Uterus (tissue), 4 donors: ENCODE results near the gene CAPZB. TPM values are rescaled to one million over a fixed set of nuclear protein-coding genes. Genes with fewer than 3 reads are reported as not detected.
"Not testable (repeated sequence)": the region's sequence is repeated elsewhere in the genome, so short reads cannot be mapped to it uniquely, and the experiment has no call there.

Source experiments
- DNase-seq, 2 donors: peaks; one replicate each; pipeline ENCODE4 v3.0.0-alpha.2; 2019 to 2020
- H3K27ac ChIP-seq, 2 donors: fragments of 200-600 bp; sonication (generic); 1 replicate in 1 of 2; 2 replicates in 1 of 2; pipeline ENCODE4 v1.5.1; 2016 to 2018
- H3K27me3 ChIP-seq, 2 donors: fragments of 200-600 bp; sonication (generic); one replicate each; pipeline ENCODE4 v1.5.1; 2018 to 2019; ENCODE audit warnings: control low read depth in 1 of 2
- H3K36me3 ChIP-seq, 2 donors: fragments of 200-600 bp; sonication (generic); one replicate each; pipeline ENCODE4 v1.5.1; 2019; ENCODE audit warnings: control low read depth in 1 of 2
- H3K4me1 ChIP-seq, 2 donors: fragments of 200-600 bp; sonication (generic); one replicate each; pipeline ENCODE4 v1.5.1; 2018 to 2019; ENCODE audit warnings: control low read depth in 1 of 2
- H3K4me3 ChIP-seq, 2 donors: fragments of 200-600 bp; sonication (generic); 1 replicate in 1 of 2; 2 replicates in 1 of 2; pipeline ENCODE4 v1.5.1; 2018 to 2019; ENCODE audit warnings: mild to moderate bottlenecking in 1 of 2
- H3K9me3 ChIP-seq, 2 donors: fragments of 200-600 bp; sonication (generic); one replicate each; pipeline ENCODE4 v1.5.1; 2019; ENCODE audit warnings: control low read depth in 1 of 2
- POLR2A ChIP-seq, 2 donors: fragments of 450-650 bp; IDR thresholded peaks; one replicate each; pipeline ENCODE4 v1.6.1; 2016; ENCODE audit warnings: antibody characterized with exemption in 2 of 2, mild to moderate bottlenecking in 1 of 2, moderate library complexity in 1 of 2
- intact Hi-C: fragments of 100-400 bp; cut with DNase I; formaldehyde crosslinking; loops from one replicate; pipeline ENCODE4 v1.15.1; 2023; ENCODE audit warnings: low total_unique reads
- total RNA-seq, 4 donors: library from RNA; depleted of rRNA in 3 of 4; stranded (reverse); fragments of >200 nt in 3 of 4; gene quantifications; one replicate each; pipeline versions ENCODE4 v1.1.0 to v1.2.4, GENCODE V29; 2014 to 2023
- TF ChIP-seq, protein P1 (sequence below), 4 experiments: fragments of 200-600 bp in 2 of 4; fragments of 450-650 bp in 2 of 4; sonication (generic) in 2 of 4; IDR thresholded peaks; one replicate each; pipeline ENCODE4 v1.5.1; 2016 to 2019; ENCODE audit warnings: antibody characterized with exemption in 4 of 4, mild to moderate bottlenecking in 2 of 4, moderate library complexity in 1 of 4
- donor health status: DM: yes; HTN: yes; CAD: no.

Gene CAPZB
- total RNA-seq, 4 donors from 2014 or later: 94.4 to 281 (median 141) TPM

DNA sequence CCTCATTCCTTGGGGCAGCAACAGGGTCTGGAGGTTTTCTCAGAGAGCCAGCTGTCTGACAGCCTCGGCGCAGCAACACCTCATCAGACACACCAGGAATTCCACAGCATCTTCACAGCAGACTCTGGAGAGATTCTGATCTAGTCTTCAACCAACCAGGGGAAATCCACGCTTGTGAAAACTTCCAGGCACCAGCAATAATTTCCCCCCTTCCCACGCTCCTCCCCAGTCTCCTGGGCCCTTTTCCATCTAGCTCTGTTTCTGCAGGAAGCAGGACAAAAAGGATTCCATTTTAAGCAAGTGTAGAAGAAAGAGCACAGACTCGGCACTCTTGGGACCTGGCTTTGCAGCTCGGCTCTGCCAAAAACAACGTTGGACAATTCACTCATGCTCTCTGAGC, 44.3 kb upstream of the CAPZB start:
- peak; percentile 43 to 46 for DNase-seq
- Histone ChIP-seq H3K4me3 (no peak overlapping the region), H3K27ac (peak overlapping the region; percentile 70 to 78), H3K9me3 (no peaks in the 10 kb centered on the region), H3K36me3 (no peaks in the 10 kb centered on the region), H3K27me3 (no peaks in the 10 kb centered on the region), H3K4me1 (no peaks in the 10 kb centered on the region)
- intact Hi-C loops: no loop called here
- TF ChIP-seq, protein P1, sequence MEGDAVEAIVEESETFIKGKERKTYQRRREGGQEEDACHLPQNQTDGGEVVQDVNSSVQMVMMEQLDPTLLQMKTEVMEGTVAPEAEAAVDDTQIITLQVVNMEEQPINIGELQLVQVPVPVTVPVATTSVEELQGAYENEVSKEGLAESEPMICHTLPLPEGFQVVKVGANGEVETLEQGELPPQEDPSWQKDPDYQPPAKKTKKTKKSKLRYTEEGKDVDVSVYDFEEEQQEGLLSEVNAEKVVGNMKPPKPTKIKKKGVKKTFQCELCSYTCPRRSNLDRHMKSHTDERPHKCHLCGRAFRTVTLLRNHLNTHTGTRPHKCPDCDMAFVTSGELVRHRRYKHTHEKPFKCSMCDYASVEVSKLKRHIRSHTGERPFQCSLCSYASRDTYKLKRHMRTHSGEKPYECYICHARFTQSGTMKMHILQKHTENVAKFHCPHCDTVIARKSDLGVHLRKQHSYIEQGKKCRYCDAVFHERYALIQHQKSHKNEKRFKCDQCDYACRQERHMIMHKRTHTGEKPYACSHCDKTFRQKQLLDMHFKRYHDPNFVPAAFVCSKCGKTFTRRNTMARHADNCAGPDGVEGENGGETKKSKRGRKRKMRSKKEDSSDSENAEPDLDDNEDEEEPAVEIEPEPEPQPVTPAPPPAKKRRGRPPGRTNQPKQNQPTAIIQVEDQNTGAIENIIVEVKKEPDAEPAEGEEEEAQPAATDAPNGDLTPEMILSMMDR (IDR thresholded peaks at IDR 0.05): no peak
- no peak for TF ChIP-seq POLR2A (IDR thresholded peaks at IDR 0.05)

DNA sequence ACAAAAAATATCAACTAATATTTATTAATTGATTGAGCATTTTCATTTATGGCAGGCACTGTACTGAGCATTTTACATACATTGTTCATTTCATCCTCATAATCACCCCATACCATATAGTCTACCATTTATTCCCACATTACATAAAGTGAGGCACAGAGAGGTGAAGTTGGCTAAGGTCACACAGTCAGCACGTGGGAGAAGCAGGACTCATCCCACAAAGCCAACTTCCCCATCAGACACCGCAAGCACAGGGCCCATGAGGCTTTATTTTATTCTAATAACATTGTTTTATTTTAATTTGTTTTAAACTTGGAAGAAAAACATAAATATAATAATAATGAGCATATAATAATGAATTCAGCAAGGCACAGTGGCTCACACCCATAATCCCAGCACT, 43.1 kb upstream of the CAPZB start:
- Histone ChIP-seq H3K9me3 (no peaks in the 10 kb centered on the region), H3K27ac (no peak overlapping the region), H3K4me3 (no peak overlapping the region), H3K36me3 (no peaks in the 10 kb centered on the region), H3K27me3 (no peaks in the 10 kb centered on the region), H3K4me1 (no peaks in the 10 kb centered on the region)
- intact Hi-C loops: no loop called here
- TF ChIP-seq POLR2A (IDR thresholded peaks at IDR 0.05): no peak
- TF ChIP-seq, protein P1 (IDR thresholded peaks at IDR 0.05): no peak
- no peak for DNase-seq

DNA sequence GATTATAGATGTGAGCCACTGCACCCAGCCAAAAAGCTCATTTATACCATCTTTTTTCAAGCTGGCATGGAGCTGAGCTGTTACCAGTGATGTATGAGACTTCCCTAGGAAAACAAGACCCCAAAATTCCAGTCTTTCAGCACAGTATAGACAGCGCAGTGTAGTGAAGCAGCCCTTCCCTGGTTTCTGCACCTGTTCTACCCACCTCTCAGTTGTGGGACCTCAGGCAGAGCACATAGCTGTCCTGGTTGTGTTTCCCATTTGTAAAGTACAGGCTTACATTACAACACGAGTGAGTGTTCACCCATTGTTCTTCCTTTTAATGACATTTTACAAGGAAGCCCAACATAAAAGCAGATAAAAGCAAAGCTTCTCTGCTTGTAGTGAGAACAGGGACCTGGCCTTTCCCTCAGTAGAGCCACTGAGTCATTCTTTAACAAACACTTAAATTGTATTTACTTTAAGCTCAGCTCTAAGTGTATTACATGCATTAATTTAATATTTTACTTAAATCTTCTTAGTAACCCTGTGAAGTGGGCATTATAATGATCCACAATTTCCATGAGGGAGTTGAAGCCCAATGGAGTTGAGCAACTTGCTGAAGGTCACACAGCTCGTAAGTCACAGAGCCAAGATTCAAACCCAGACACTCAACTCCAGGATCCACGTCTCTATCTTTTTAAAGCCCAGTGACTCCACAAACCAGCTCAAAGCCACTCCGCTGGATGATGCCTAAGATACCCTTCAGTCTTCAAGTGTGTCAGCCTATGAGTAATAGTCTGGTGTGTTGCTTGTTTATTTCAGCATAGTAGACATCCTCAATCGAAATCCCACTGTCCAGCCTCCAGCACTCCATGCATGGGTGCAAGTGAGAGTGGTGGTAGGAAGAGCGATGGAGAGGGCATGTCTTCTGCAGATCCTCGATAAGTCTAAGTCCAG, 40.5 kb upstream of the CAPZB start:
- DNase-seq: no peak
- no peak overlapping the region for H3K4me3 ChIP-seq
- no peak overlapping the region for H3K27ac ChIP-seq
- H3K4me1 ChIP-seq: no peaks in the 10 kb centered on the region
- no peaks in the 10 kb centered on the region for H3K27me3 ChIP-seq
- TF ChIP-seq, protein P1 (IDR thresholded peaks at IDR 0.05): no peak
- TF ChIP-seq POLR2A (IDR thresholded peaks at IDR 0.05): no peak
- no peaks in the 10 kb centered on the region for H3K36me3 ChIP-seq
- intact Hi-C loops: no loop called here
- H3K9me3 ChIP-seq: no peaks in the 10 kb centered on the region

DNA sequence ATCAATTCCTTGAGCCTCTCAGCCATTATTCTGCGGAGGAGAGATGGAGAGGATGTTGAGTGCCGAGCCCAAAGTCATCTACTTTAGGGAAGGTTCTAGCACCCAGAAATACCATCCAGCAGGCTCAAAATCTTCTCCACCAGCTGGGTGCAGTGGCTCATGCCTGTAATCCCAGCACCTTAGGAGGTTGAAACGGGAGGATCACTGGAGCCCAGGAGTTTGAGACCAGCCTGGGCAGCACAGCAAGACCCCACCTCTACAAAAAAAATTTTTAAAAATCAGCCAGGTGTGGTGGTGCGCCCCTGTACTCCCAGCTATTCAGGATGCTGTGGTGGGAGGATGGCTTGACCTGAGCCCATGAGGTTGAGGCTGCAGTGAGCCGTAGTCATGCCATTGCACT, 39.5 kb upstream of the CAPZB start:
- Histone ChIP-seq H3K36me3 (no peaks in the 10 kb centered on the region), H3K27me3 (no peaks in the 10 kb centered on the region), H3K4me3 (no peak overlapping the region), H3K27ac (no peak overlapping the region), H3K9me3 (no peaks in the 10 kb centered on the region), H3K4me1 (no peaks in the 10 kb centered on the region)
- intact Hi-C loops: no loop called here
- no peak for DNase-seq
- TF ChIP-seq POLR2A (IDR thresholded peaks at IDR 0.05): no peak
- TF ChIP-seq, protein P1 (IDR thresholded peaks at IDR 0.05): no peak

DNA sequence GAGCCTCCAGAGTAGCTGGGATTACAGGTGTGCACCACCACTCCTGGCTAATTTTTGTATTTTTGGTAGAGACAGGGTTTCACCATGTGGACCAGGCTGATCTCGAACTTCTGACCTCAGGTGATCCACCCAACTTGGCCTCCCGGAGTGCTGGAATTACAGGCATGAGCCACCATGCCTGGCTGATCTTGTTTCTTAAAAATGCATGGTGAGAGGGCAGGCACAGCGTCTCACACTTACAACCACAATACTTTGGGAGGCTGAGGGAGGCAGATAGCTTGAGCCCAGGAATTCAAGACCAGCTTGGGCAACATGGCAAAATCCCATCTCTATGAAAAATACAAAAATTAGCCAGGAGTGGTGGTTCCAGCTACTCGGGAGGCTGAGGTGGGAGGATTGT, 37.2 kb upstream of the CAPZB start:
- H3K36me3 ChIP-seq, H3K9me3 ChIP-seq, H3K27me3 ChIP-seq, H3K4me3 ChIP-seq, intact Hi-C loops, DNase-seq, H3K27ac ChIP-seq, H3K4me1 ChIP-seq: not testable (repeated sequence)
